GM20000 (cell line): ENCODE measurements around the gene CAMTA1.

Experiments
- DNase-seq: peaks from one replicate; pipeline ENCODE4 v3.0.0; 2012; ENCODE audit warnings: low spot score
- TF ChIP-seq, protein P1 (sequence below): IDR thresholded peaks from 2 replicates; pipeline ENCODE4 v1.5.1; 2012; ENCODE audit warnings: mild to moderate bottlenecking, control low read depth; ENCODE audit errors: extremely low read depth, missing control alignments

Gene CAMTA1

GRCh38 chr1:7220712-7221252 is 435.5 kb downstream of the CAMTA1 start:
- TF ChIP-seq, protein P1, sequence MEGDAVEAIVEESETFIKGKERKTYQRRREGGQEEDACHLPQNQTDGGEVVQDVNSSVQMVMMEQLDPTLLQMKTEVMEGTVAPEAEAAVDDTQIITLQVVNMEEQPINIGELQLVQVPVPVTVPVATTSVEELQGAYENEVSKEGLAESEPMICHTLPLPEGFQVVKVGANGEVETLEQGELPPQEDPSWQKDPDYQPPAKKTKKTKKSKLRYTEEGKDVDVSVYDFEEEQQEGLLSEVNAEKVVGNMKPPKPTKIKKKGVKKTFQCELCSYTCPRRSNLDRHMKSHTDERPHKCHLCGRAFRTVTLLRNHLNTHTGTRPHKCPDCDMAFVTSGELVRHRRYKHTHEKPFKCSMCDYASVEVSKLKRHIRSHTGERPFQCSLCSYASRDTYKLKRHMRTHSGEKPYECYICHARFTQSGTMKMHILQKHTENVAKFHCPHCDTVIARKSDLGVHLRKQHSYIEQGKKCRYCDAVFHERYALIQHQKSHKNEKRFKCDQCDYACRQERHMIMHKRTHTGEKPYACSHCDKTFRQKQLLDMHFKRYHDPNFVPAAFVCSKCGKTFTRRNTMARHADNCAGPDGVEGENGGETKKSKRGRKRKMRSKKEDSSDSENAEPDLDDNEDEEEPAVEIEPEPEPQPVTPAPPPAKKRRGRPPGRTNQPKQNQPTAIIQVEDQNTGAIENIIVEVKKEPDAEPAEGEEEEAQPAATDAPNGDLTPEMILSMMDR: no peak
- no peak for DNase-seq

- no peak for DNase-seq
- TF ChIP-seq, protein P1: no peak
Measured at GRCh38 chr1:7221826-7222694, 436.8 kb downstream of the CAMTA1 start.

DNA sequence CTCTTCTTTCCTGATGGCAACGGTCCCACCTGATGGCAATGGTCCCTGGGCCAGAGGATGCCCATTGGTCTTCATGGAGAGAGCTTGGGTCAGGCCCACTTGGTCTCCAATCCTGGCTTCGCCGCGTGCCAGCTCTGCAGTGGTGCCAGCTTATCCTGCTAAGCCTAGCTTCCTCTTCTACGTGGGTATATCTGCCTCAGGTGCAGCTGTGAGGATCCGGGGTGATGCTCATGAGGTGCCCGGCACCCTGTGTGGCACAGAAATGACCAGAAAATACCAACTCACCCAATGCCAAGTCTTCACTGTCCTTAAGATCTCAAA is 437.4 kb downstream of the CAMTA1 start:
- no peak for DNase-seq
- TF ChIP-seq, protein P1: no peak

DNA sequence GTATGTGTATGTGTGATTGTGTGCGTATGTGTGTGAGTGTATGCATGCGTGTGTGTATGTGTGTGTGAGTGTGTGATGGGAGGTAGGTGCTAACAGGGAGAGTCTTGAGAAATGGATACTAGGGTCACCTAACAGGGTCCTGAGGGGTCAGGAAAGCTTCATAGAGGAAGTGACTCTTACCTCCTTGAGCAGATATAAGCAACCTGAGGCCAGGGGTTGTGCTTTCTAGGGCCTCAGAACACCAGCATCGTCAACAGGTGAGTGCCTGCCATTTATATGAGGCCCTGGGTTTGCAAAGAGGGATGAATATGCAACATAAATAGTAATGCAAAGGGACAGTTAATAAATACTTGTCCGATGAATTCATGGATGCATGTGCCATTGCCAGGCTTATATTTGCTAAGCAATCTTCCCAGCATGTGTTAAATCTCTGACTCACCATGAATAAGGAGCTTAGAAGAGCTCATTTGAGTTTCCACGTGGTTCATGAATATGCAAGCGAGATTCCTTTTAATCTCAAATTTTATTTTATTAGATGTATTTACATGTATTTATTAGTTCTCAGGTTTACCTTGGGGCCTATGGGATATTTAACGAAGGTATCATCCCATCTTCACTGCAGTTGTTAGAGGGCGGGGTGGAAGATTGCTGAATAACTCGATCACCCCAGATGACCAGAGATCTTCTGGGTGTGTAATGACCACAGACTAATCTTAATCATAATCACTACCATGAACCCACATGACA is 438.3 kb downstream of the CAMTA1 start:
- TF ChIP-seq, protein P1: no peak
- no peak for DNase-seq

GRCh38 chr1:7224081-7224534 is 438.9 kb downstream of the CAMTA1 start:
- TF ChIP-seq, protein P1: no peak
- DNase-seq: no peak

GRCh38 chr1:7224644-7225043 is 439.4 kb downstream of the CAMTA1 start:
- TF ChIP-seq, protein P1: no peak
- DNase-seq: no peak
